Posterior cingulate gyrus (tissue), 11 donors: Measurements from ENCODE around the gene STRIP2.
"Not testable (repeated sequence)": the region's sequence is repeated elsewhere in the genome, so short reads cannot be mapped to it uniquely, and the experiment has no call there.

Source experiments
- DNase-seq, 10 donors: peaks; one replicate each; pipeline versions ENCODE4 v3.0.0 to v3.0.0-alpha.2; 2020 to 2021; ENCODE audit warnings: mixed read lengths in 3 of 10
- intact Hi-C: fragments of 100-400 bp; cut with DNase I; formaldehyde crosslinking; loops from one replicate; pipeline ENCODE4 v1.15.1; 2023

STRIP2 gene, protein sequence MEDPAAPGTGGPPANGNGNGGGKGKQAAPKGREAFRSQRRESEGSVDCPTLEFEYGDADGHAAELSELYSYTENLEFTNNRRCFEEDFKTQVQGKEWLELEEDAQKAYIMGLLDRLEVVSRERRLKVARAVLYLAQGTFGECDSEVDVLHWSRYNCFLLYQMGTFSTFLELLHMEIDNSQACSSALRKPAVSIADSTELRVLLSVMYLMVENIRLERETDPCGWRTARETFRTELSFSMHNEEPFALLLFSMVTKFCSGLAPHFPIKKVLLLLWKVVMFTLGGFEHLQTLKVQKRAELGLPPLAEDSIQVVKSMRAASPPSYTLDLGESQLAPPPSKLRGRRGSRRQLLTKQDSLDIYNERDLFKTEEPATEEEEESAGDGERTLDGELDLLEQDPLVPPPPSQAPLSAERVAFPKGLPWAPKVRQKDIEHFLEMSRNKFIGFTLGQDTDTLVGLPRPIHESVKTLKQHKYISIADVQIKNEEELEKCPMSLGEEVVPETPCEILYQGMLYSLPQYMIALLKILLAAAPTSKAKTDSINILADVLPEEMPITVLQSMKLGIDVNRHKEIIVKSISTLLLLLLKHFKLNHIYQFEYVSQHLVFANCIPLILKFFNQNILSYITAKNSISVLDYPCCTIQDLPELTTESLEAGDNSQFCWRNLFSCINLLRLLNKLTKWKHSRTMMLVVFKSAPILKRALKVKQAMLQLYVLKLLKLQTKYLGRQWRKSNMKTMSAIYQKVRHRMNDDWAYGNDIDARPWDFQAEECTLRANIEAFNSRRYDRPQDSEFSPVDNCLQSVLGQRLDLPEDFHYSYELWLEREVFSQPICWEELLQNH

DNA sequence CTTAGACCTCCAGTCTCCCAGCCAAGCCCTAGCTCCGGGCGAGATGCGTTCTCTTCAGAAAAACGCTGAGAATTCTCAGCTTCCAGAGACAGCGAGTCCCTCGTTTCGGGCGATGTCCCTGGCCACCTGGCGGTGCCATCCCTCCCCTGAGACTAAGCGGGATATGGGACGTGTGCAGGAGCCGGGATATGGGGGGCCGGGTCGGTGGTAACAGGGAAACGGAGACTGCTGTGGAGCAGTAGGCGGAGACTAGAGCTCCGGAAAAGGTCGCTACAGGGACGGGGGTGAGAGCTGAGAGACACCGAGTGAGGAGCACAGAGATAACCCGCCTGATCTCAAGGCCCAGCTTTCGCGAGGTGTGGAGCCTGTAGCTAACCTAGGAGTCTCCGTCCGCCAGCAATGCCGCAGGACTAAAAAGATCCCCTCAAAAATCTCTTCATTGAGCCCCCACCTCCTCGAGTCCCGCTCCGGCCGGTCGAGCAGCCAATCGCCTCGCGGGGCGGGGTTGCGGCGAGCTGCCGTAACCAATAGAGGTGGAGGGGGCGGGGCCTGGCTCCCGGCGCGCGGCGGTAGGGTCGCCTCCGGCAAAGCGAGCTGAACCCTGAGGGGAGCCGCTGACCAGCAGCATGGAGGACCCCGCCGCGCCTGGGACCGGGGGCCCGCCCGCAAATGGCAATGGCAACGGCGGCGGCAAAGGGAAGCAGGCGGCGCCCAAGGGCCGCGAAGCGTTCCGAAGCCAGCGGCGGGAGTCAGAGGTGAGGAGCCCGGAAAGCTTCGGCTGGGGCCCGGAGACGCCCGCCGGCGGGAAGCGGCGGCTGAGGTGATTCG is at the start of gene STRIP2:
Gene STRIP2, plus strand, starts transcription at position 586 of the 828 bp plus-strand sequence. Its CDS starts 41 bp downstream, at position 627.
- DNase-seq, result peak; percentile 89 to 99 (median 94)
- intact Hi-C loops, result loop anchor here (5.0 kb wide), 1 partner anchor 67 kb away; no protein-coding TSS in a partner anchor

DNA sequence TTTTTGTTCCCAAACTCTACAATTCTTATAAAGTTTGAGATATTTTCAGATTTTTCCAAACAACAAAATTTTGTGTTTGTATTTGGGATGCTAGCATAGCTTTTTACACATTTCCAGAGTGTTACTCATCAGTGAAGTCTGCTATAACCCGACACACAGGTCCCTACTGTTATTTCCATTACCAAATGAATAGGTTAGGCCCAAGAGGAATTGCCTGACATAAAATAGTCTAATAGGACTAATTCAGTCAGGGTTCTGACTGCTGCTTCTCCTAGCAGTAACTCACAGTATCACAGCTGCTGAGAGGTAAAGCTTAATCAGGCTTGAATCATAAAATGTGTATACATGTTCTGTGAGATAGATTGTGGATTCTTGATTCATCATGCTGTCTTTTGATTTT is 49.1 kb upstream of the STRIP2 start:
- no peak for DNase-seq
- intact Hi-C loops, result no loop called here

DNA sequence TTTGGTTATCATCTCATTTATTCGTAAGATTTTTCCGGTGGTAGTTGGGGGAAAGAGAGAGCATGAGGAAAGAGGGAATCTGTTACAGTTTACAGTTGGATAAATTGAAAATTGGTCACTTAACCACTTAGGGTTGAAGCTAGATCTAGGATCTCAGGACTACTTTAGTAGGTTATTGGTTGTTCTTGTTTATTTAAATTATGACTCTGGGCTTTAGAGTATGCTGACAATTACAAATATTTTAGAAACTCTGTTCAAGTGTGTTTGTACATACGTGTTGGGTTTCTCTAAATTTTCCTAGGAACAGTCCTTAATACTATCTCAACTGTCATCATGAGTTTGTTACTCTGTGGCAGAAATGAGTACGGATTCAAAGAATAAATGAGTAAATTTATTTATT is 48.6 kb upstream of the STRIP2 start:
- no peak for DNase-seq
- intact Hi-C loops, result no loop called here

DNA sequence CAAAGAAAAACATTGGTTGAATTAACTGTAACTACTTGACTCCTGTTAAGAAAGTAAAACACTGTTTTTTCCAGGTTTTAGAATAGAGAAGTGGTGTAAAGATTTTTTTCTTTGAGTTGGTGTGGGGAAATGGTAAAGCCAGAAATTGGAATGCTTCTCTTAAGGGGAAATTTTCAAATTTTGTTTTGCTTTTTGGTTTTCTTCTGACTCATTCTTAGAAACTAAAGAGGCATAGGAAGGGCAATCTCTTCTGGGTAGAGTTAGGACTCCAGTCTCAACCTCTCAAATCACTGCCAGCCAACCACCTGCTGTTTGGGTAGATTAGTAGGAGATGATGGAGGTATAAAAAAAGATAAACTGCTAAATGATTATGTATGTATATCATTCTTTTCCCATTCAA is 47.7 kb upstream of the STRIP2 start:
- no peak for DNase-seq
- intact Hi-C loops, result no loop called here

DNA sequence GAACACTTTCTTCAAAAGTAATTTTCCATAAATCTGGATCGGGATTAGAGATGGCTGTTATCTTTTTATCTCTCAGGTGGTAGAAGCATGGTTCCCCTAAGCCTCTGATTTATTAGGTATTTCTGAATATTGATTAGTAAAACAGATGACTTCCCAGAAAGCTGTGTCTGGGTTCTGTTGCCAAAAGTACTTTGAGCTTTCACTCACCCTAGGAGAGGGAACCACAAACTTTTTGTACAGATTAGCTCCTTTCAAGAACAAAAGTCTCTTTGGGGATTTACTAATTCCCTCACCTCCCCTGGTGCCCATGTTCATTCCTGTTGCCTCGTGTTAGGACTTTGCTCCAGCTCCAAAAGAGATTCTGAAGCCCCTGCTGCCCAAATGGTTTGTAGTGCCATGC is 46.7 kb upstream of the STRIP2 start:
- intact Hi-C loops, result no loop called here

DNA sequence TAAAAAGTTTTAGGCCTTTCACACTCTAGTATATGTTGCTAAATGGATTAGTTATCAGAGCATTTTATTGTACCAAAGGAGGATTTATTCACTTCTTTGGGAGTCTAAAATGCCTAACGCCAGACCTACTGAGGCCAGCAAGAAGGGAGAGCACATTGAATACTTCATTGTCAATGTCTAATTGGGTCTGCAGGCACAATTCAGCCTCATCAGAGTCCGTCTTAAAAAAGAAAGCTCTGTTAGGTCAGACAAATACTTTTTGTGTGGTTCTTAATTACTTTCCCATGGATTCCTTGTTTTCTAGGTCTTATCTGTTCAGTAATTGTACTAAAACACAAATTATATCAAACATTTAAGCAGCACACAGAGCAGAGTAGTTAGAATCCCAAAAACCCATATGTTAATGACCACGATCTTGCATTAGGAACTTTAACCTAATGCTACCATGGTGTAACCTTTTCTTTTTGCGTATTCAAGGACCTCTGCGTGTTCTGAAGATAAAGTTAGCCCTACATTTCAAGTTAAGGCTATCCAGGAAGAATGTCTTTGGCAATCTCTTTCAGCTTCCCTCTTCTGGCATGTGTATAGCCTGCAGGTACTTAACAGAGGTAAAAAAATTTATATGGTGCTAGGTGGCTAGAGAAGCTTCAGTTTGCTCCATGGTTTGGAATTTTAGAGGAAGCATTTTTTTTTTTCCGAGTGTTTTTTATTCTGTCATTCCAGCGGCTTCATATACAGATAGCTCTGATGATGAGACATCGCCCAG is 45.7 kb upstream of the STRIP2 start:
- intact Hi-C loops, result no loop called here
- no peak for DNase-seq

More for the DNA sequence above, 46.7 kb upstream of the STRIP2 start:
- no peak for DNase-seq

DNA sequence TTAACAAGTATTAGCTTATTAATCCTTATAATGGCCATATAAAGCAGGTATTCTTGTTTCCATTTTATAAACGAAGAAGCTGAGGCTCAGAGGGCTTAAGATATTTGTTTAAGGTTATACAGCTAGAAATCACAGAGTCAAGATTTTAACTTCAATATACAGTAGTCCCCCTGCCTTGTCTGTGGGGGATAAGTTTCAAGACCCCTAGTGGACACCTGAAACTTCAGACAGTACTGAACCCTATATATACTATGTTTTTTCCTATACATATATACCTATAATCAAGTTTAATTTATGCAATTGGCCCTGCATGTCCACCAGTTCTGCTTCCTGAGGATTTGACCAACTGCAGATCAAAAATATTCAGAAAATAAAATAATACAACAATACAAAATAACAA is 44.4 kb upstream of the STRIP2 start:
- no peak for DNase-seq
- intact Hi-C loops, result no loop called here

DNA sequence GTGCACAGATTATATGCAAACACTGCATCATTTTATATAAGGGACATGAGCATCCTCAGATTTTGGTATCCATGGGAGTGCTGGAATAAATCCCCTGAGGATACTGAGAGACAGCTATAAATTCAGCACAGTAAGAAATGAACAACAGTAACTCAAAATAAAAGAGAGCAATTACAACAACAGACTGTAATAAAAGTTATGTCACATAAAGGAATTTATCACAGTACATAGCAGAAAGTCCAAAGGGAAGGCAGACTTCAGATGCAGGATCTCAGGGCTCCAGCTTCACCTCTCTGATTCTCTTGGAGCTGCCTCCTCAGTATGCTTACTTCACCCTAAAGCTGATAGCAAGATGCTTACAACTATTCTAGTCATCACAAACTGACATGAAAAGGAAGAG is 43.9 kb upstream of the STRIP2 start:
- intact Hi-C loops, result no loop called here

DNA sequence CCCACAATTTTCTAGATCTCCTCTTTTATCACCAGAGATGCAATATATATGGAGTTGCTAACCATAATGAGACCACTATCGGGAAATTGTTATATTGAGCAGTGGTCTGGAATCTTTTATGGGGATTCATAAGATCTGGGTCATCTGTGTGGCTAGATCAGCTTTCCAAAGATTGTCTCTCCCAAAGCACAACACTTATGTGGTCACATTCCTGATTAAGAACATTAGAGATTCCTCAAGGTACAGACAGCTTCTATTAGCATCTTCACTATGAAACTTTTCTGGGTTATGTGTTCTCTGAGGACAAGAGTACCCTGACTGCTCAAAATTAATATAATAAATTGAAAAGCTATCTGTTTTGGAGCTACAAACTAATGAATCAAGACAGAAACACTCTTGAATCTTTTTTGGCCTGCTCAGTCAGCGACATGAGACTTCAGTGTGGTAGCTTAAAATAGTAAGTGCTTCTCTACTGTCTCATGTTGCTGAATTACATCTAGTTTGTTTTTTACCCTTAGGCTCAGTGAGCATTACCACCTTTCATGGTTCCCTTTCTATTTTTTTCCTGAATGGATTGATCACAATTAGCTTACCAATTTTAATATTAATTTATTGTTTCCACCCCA is 42.6 kb upstream of the STRIP2 start:
- DNase-seq, result no peak
- intact Hi-C loops, result no loop called here

More for the DNA sequence above, 43.9 kb upstream of the STRIP2 start:
- no peak for DNase-seq

DNA sequence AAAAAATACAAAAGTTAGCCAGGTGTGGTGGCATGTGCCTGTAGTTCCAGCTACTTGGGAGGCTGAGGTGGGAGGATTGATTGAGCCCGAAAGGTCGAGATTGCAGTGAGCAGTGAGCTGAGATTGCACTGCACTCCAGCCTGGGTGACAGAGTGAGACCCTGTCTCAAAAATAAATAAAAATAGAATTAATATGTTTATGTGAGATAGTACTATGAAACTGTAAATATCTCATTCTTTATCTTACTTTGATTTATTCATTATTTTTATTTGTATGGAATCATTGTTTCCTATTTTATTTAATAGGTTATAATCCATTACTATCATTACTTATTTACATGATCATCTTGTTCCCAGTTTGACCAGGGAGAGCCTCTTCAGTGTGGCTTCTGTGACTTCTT is 41.0 kb upstream of the STRIP2 start:
- intact Hi-C loops, result no loop called here
- no peak for DNase-seq

DNA sequence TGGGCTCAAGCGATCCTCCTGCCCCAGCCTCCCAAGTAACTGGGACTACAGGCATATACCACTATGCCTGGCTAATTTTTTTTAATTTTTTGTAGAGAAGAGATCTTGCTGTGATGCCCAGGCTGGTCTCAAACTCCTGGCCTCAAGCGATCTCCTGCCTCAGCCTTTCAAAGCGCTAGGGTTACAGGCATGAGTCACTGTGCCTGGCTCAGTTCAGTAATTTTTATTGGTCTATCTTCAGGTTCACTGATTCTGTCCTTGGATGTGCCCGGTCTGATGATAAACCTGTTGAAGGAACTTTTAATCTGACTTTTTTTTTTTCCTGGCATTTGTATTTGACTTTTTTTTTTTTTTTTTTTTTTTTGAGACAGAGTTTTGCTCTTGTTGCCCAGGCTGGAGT is 40.1 kb upstream of the STRIP2 start:
- DNase-seq, result no peak
- intact Hi-C loops, result no loop called here

DNA sequence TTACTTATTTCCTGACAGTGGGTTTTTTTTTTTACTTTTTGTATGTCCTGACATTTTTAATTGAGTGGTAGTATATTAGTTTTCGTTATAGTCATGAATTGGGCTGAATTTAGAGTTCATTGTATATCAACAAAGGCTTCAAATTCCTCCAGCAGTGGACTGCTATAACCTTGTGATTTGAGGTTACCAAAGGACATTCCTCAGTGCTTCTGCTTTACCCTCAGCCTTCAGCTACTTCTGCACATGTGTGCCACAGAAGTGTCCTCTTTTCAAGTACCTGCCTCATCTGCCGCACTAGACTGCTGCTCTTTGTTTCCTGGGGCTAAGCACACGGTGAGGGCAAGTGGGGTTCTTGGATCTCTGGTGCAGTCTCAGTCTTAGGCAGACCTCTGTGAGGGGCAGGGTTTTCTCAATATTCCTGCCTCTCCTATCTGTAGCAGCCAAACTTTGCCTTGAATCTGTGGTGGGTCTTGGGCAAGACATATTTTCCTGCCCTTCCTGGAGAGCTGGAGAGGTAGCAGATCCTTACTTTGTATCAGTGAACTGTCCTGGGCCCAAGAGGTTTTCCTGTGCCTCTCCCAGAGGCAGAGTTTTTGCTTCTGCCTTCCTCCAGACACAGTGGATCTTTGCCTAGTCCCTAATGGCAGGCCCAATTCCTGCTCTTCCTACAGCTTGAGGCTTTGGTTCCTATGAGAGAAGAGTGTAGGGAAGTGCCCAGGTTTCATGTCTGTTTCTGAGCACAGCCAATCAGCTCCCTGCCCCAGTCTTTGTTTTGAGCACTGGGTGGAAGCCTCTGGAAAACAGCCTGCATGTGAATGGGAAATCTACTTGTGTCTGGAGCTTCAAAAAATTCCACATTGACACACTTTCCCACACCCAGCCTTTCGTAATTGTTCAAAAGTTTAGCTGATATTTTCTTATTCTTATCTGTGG is 39.0 kb upstream of the STRIP2 start:
- DNase-seq, result no peak
- intact Hi-C loops, result no loop called here

DNA sequence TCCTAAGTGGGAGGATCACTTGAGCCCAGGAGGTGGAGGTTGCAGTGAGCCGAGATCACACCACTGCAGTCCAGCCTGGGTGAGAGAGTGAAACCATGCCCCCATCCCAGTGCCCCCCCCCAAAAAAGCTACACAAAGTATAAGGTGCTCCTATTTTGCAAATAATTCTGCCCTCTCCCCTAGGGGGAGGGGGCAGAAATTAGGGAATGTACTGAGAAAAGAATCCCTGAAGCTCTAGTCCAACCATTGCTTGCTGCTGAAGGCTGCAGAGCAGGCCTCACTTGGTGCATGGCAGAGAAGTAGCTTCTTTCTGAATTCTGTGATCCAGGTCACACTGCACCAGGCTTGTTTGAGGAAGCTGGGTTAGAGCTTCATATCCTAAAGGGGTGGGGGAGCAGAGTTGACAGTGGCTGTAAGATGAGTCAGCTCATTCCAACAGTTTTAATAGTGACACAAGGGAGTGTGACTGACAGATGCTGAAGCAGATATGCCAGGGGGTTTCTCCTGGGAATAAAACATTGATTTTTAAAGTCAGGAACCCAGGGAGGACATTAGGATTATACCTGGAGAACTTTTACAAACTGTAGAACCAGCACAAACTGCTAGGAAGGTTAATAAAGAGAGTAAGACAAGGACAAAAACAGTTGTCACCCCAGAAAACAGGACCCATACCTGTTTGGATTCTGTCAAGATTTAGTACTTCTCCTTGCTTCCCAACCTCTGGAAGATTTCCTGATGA is 32.8 kb upstream of the STRIP2 start:
- no peak for DNase-seq
- intact Hi-C loops, result no loop called here

DNA sequence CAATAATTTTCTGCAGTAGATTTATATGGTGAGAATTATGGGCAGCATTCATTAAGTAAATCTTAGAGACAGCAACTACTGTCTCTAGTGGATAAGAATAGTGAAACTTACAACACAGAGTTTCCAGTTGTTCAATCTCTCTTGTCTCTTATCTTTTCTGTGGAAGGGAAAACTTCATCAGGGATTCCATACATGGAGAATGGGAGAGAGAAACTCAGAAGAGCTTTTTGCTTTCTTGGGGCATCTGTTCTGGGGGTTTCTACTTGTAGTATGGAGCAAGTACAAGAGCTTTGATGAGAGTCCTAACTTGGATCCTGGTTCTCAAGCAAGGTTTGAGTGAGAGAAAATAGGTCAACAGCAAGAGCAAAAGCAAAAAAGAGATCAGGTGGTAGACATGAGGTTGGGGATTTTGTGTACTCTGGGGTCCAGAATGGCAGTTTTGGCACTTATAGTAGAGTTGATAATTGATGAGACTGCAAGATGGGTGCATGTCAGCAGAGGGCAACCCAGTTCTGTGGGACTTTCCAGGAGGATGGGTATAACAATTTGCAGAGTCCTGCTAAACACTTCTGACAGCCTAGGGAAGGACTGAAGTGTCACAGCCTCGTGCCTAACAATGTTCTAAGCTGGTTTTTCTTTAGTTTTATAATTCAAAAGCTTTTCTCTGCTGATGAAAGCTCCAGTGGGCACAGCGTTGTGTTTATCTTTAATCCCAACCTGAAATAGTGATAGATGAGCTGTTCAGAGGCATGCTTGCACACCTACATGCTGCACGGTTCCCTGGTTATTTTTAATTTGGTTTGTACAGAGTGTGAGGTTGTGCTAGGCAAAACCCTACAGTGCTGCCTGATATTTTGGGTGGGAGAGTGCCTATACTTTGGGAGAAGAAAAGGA is 32.0 kb upstream of the STRIP2 start:
- intact Hi-C loops, result no loop called here
- no peak for DNase-seq

DNA sequence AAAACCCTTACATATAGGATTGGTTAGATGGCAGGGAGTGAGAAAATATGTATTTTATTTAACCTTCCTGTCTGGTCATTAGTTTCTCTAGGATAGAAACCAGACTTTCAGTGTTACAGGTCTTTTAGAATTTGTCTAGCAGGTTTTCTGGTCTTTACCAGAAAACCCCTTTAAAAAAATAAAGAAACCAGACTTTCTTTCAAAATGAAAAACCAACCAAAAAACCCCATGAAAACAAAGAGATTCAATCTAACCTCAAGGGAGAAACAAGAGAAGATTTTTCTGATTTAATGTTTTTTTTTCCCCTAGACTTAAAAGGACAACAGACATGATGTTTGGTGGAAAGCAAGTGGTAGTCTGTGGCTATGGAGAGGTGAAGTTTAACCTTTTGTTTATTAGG is 28.7 kb upstream of the STRIP2 start:
- intact Hi-C loops, result no loop called here
- DNase-seq, result no peak

DNA sequence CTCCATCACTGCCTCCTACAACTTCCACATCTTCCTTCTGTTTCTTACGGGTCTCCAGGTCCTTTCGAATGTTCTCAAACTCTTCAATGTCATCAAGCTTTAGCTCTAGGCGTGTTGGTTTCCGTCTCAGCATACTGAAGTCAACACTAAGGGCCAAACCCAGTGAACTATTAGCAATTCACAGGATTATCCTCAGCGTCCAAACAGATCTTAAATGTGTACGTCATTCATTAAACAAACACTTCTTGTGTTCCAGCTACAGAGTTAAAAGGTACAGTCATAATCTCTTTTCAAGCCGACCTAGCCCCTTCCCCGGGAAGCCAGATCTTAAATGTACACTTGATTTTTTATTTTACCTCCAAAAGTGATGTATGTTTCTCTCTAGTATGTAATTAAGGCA is 24.0 kb upstream of the STRIP2 start:
- intact Hi-C loops, DNase-seq: not testable (repeated sequence)

DNA sequence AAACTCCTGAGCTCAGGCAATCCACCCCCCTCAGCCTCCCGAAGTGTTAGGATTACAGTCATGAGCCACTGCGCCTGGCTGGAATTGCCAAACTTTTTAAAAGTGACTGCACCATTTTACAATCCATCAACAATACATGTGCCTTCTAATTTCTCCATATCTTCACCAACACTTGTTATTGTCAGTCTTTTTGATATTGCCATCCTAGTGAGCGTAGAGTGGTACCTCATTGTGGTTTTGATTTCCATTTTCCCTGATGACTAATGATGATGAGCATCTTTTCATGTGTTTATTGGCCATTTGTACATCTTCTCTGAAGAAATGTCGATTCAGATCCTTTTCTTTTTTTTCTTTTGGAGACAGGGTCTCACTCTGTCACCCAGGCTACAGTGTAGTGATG is 21.7 kb upstream of the STRIP2 start:
- no peak for DNase-seq
- intact Hi-C loops, result no loop called here
